ENCODE data around the gene CCDC40.

Gene CCDC40

GRCh38 chr17:80029258-80029974 is 7.0 kb upstream of the CCDC40 start:
- TF ChIP-seq POLR2AphosphoS5 (IDR thresholded peaks at IDR 0.05; ENCODE audit: low read depth, low read length) (no peak), TAF1 (IDR thresholded peaks at IDR 0.05; ENCODE audit: borderline replicate concordance, insufficient read depth, low read length) (no peak), SIN3A (IDR thresholded peaks at IDR 0.05; ENCODE audit: borderline replicate concordance, insufficient read depth, low read length) (no peak), FOXP2 (optimal IDR thresholded peaks at IDR 0.05; ENCODE audit: borderline replicate concordance, extremely low read depth, extremely low read length, insufficient read depth) (no peak)

DNA sequence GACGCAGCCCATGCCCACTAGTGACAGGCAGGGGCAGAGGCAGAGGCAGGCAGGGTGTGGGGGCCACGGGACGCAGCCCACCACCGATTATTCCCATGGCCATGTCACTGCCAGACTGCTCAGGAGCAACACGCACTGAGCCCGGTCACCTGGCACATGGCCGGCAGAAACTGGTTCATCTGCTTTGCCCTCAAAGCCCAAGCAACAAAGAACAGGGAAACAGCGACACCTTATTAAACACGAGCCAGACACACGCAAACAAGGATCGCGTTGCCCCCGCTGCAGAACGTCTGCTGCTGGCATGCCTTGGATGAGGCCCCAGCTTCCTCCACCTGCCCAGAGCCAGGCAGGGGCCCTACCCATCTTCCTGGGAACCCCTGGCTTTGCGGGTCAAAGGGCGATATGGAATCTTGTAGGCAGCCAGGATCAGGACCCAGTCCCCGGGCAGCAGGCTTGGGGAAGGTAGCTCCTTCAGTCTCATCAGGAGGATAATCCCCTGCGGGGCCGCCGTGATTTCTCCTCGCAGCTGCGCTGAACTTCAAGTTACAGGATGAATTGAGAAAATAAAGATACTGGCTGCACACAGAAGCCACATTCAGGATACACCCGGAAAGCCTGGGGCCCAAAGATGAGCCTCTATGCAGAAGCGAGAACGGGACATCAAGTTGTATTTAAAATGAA is 5.6 kb upstream of the CCDC40 start:
- TF ChIP-seq SIN3A (IDR thresholded peaks at IDR 0.05; ENCODE audit: borderline replicate concordance, insufficient read depth, low read length) (no peak), FOXP2 (optimal IDR thresholded peaks at IDR 0.05; ENCODE audit: borderline replicate concordance, extremely low read depth, extremely low read length, insufficient read depth) (no peak), TAF1 (IDR thresholded peaks at IDR 0.05; ENCODE audit: borderline replicate concordance, insufficient read depth, low read length) (no peak), POLR2AphosphoS5 (IDR thresholded peaks at IDR 0.05; ENCODE audit: low read depth, low read length) (no peak)
- TF ChIP-seq, protein P1, sequence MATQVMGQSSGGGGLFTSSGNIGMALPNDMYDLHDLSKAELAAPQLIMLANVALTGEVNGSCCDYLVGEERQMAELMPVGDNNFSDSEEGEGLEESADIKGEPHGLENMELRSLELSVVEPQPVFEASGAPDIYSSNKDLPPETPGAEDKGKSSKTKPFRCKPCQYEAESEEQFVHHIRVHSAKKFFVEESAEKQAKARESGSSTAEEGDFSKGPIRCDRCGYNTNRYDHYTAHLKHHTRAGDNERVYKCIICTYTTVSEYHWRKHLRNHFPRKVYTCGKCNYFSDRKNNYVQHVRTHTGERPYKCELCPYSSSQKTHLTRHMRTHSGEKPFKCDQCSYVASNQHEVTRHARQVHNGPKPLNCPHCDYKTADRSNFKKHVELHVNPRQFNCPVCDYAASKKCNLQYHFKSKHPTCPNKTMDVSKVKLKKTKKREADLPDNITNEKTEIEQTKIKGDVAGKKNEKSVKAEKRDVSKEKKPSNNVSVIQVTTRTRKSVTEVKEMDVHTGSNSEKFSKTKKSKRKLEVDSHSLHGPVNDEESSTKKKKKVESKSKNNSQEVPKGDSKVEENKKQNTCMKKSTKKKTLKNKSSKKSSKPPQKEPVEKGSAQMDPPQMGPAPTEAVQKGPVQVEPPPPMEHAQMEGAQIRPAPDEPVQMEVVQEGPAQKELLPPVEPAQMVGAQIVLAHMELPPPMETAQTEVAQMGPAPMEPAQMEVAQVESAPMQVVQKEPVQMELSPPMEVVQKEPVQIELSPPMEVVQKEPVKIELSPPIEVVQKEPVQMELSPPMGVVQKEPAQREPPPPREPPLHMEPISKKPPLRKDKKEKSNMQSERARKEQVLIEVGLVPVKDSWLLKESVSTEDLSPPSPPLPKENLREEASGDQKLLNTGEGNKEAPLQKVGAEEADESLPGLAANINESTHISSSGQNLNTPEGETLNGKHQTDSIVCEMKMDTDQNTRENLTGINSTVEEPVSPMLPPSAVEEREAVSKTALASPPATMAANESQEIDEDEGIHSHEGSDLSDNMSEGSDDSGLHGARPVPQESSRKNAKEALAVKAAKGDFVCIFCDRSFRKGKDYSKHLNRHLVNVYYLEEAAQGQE (IDR thresholded peaks at IDR 0.05; ENCODE audit: insufficient read depth in 1 of 2, low read depth in 2 of 2, low read length in 2 of 2): no peak

GRCh38 chr17:80031691-80032430 is 4.6 kb upstream of the CCDC40 start:
- no peak for TF ChIP-seq TAF1 (IDR thresholded peaks at IDR 0.05; ENCODE audit: borderline replicate concordance, insufficient read depth, low read length)
- TF ChIP-seq, protein P1 (IDR thresholded peaks at IDR 0.05; ENCODE audit: insufficient read depth in 1 of 2, low read depth in 2 of 2, low read length in 2 of 2): no peak
- no peak for TF ChIP-seq SIN3A (IDR thresholded peaks at IDR 0.05; ENCODE audit: borderline replicate concordance, insufficient read depth, low read length)
- TF ChIP-seq POLR2AphosphoS5 (IDR thresholded peaks at IDR 0.05; ENCODE audit: low read depth, low read length): no peak
- TF ChIP-seq FOXP2 (optimal IDR thresholded peaks at IDR 0.05; ENCODE audit: borderline replicate concordance, extremely low read depth, extremely low read length, insufficient read depth): no peak

DNA sequence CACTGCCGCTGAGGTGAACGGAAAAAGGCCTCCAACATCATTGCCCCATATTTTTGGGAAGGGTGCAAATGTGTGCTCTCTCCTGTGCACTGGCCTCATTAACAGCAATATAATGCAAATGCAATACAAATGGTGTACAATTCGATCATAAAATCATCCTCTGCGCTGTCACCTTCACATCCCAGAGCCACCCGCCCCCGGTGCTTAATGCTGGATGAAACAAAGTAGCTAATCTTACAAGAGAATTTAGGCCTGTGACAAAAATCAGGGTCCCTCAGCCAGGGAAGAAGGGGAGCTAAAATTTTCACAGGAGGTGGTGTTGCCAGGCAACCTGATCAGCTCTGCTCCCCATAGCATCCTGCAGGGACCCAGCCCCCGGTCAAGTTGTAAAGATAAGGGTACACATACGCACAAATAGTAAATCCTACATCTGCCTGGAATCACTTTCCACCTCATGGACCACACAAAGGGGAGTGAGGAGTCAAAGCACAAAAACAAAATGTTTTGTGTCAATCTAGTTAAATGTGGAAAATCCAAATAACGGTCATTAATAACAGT is 3.7 kb upstream of the CCDC40 start:
- TF ChIP-seq TAF1 (IDR thresholded peaks at IDR 0.05; ENCODE audit: borderline replicate concordance, insufficient read depth, low read length) (no peak), POLR2AphosphoS5 (IDR thresholded peaks at IDR 0.05; ENCODE audit: low read depth, low read length) (no peak), FOXP2 (optimal IDR thresholded peaks at IDR 0.05; ENCODE audit: borderline replicate concordance, extremely low read depth, extremely low read length, insufficient read depth) (no peak), SIN3A (IDR thresholded peaks at IDR 0.05; ENCODE audit: borderline replicate concordance, insufficient read depth, low read length) (no peak)
- TF ChIP-seq, protein P1 (IDR thresholded peaks at IDR 0.05; ENCODE audit: insufficient read depth in 1 of 2, low read depth in 2 of 2, low read length in 2 of 2): no peak

DNA sequence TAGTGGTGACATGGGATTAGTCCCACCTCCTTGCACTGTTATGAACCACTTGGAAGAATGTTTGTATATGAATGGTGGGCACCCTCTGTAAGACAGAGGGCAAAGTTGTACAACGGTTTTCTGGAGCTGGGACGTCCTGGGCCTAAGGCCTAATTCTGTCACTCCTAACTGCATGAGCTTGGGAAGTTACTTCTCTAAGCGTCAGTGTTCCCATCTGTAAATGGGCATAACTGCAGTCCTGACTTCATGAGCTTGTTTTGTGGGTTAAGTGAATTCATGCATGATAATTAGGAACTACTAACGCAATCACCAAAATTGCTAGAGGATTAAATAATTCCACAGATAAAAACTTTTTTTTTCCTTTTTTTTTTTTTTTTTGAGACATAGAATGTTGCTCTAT is 2.6 kb upstream of the CCDC40 start:
- no peak for TF ChIP-seq SIN3A (IDR thresholded peaks at IDR 0.05; ENCODE audit: borderline replicate concordance, insufficient read depth, low read length)
- TF ChIP-seq TAF1 (IDR thresholded peaks at IDR 0.05; ENCODE audit: borderline replicate concordance, insufficient read depth, low read length): no peak
- no peak for TF ChIP-seq POLR2AphosphoS5 (IDR thresholded peaks at IDR 0.05; ENCODE audit: low read depth, low read length)
- TF ChIP-seq FOXP2 (optimal IDR thresholded peaks at IDR 0.05; ENCODE audit: borderline replicate concordance, extremely low read depth, extremely low read length, insufficient read depth): no peak
- TF ChIP-seq, protein P1 (IDR thresholded peaks at IDR 0.05; ENCODE audit: insufficient read depth in 1 of 2, low read depth in 2 of 2, low read length in 2 of 2): no peak

All from PFSK-1 (cell line).